T-helper 17 cell (primary cell): ENCODE results near the gene C13orf46. TPM values are rescaled to one million over a fixed set of nuclear protein-coding genes. Genes with fewer than 3 reads are reported as not detected.
A peak's percentile ranks its signal among the peaks of the same experiment; 100 is the strongest.

Experiments
- ATAC-seq: fragments of 150-1000 bp; cut with Tn5 transposase; 2 replicates; pipeline ENCODE4 v1.10.0; 2021; ENCODE audit warnings: mild to moderate bottlenecking, moderate library complexity
- DNase-seq, 3 donors: peaks; one replicate each; pipeline versions ENCODE4 v3.0.0 to v3.0.0-alpha.2; 2020 to 2021
- H3K9me3 ChIP-seq: one replicate; pipeline ENCODE4 v1.7.0; 2013; ENCODE audit warnings: low read length, mild to moderate bottlenecking; ENCODE audit not compliant: control insufficient read depth, poor library complexity, severe bottlenecking
- H3K27ac Mint-ChIP-seq: one replicate; pipeline ENCODE4 v1.8.0; 2022; ENCODE audit warnings: mild to moderate bottlenecking, moderate library complexity, mixed read lengths
- H3K27me3 Mint-ChIP-seq: one replicate; pipeline ENCODE4 v1.8.0; 2022; ENCODE audit warnings: mixed read lengths
- H3K36me3 Mint-ChIP-seq: one replicate; pipeline ENCODE4 v1.8.0; 2022; ENCODE audit warnings: low read depth, mixed read lengths
- H3K4me1 Mint-ChIP-seq: one replicate; pipeline ENCODE4 v1.8.0; 2022; ENCODE audit warnings: mild to moderate bottlenecking, mixed read lengths
- H3K4me3 Mint-ChIP-seq: one replicate; pipeline ENCODE4 v1.8.0; 2022; ENCODE audit warnings: mild to moderate bottlenecking, moderate library complexity, mixed read lengths
- total RNA-seq, 4 donors: library from RNA in 2 of 4; stranded (reverse) in 2 of 4; gene quantifications; one replicate each; pipeline ENCODE4 v1.2.3 and lab custom pipeline; 2022 to 2026

Gene C13orf46
- total RNA-seq, 2 donors from 2014 or later, result 18.6 to 22.6 TPM

DNA sequence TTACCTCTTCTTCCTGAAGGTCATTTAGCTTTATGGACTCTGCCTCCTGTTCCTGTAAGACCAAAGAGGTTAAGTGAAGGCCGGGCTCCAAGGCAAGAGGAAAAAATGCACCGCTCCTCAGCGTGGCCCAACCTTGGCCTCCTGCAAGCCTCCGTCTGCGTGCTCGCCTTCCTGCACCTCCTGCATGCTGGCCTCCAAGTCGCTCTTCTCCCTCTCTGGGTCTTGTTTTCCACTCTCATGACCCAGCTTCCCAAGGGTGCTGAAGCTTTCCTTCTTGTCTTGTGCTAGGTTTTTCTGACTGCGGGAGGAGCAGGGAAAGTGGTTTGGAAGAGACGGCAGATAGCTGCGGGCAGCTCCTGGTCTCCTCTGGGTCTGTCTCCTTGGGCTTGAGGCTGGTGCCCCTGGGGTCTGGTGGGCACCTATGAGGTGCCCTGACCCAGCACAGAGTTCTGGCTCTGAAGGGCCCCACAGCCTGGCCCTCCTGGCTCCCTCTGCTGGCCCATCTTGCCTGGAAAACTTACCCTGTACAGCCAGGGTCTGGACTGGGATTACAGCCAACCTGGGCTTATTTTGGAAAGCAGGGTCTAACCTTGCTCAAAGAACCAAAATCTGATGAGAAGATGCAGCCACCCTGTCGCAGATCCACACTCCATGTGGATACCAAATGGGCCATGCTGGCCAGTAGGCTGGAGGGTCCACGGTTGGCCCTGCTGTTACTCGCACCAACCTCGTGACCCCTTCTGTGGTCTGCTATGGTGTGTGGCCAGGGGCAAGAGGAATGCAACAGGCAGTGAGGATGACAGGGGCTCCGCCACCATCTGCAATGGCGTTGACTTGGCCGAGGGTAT is 5.2 kb downstream of the C13orf46 start:
- Mint-ChIP-seq H3K36me3 (peaks cover 2% of the 10 kb centered on the region), H3K4me3 (no peak overlapping the region), H3K27ac (no peak overlapping the region), H3K4me1 (peaks cover 4% of the 10 kb centered on the region), H3K27me3 (no peaks in the 10 kb centered on the region)
- H3K9me3 ChIP-seq, result no peaks in the 10 kb centered on the region
- DNase-seq (no peak), ATAC-seq (no peak)

DNA sequence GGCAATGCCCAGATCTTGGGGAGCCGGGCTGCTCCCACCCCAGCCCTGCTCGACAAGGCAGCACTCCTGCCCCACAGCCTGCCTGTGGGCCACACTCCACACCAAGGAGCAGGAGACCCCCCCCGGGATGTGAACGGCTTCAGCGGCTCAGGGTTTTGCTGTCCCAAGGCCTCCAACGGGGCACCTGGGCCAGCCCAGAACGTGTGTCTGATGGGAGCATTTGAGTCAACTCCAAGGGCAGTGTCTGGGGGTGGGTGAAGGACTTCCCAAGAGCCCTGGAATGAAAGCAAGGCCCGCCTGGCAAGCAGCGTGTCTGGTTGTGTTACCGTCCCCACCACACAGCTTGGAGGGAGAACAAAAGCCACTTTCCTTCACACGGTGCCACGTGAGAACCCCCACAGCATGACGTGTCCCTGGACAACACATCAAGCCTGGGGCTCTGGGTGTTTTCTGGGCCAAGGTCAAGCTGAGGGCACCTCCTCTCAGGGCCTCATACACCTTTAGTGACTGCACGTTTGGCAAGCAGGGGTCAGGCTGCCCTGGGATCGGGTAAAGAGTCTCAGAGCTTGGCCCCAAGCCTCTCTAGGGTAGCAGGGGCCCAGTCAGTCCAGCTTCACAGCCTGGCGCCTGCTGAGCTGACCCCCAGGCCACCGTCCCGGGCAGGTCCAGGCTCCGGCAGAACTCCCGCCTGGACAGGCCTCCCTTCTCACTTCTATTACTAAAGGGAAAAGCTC is 6.0 kb downstream of the C13orf46 start:
- H3K36me3 Mint-ChIP-seq, result peaks cover 2% of the 10 kb centered on the region
- H3K9me3 ChIP-seq, result no peaks in the 10 kb centered on the region
- DNase-seq, result no peak
- H3K27ac Mint-ChIP-seq, result no peak overlapping the region
- ATAC-seq, result peak; percentile 5
- no peaks in the 10 kb centered on the region for H3K27me3 Mint-ChIP-seq
- peaks cover 4% of the 10 kb centered on the region for H3K4me1 Mint-ChIP-seq
- no peak overlapping the region for H3K4me3 Mint-ChIP-seq

DNA sequence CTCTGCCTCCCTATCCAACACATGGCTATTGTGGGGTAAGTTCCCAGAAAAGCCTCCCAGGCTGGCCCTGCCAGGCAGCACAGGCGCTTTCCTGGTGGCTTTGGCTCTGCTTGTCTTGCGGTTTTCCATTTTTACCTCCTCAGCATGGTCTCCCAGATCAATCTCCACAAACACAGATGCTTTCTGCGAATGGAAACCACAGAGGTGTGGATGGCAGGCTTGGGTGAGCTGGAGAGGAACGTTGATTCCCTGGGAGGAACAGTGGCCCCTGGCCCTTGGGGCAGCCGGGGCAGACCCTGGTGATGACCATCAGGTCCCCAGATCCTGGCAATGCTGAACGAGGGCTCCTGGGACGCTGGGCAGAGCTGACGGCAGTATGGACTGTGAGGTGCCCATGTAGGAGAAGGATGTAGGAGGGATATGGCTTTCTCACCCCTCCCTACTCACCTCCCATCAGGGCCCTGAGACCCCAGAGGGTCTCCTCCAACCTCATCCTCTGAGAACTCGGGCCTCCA is 6.6 kb downstream of the C13orf46 start:
- H3K36me3 Mint-ChIP-seq, result peaks cover 2% of the 10 kb centered on the region
- no peak overlapping the region for H3K27ac Mint-ChIP-seq
- no peak for ATAC-seq
- DNase-seq, result no peak
- H3K9me3 ChIP-seq, result no peaks in the 10 kb centered on the region
- no peak overlapping the region for H3K4me3 Mint-ChIP-seq
- peaks cover 2% of the 10 kb centered on the region for H3K4me1 Mint-ChIP-seq
- H3K27me3 Mint-ChIP-seq, result no peaks in the 10 kb centered on the region

DNA sequence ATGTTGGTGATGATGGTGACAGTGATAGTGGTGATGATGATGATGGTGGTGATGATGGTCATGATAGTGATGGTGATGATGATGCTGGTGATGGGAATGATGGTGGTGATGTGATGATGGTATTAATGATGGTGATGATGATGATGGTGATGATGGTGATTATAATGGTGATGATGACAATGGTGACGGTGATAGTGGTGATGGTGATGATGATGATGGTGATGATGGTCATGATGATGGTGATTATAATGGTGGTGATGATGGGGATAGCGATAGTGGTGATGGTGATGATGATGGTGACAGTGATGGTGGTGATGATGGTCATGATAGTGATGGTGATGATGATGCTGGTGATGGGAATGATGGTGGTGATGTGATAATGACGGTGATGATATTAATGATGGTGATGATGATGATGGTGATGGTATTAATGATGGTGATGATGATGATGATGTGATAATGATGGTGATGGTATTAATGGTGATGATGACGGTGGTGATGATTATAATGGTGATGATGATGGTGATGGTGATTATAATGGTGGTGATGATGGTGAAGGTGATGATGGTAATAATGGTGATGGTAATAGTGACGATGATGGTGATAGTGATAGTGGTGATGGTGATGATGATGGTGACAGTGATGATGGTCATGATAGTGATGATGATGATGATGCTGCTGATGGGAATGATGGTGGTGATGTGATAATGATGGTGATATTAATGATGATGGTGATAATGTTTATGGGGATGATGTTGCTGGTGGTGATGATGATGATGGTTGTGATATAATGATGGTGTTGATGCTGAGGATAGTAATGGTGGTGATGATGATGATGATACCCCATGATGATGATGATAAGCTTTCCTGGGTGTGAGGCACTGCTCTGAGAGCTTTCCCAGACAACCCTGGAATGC is 7.7 kb downstream of the C13orf46 start:
- ATAC-seq, result no peak
- Mint-ChIP-seq H3K27ac (no peak overlapping the region), H3K27me3 (no peaks in the 10 kb centered on the region), H3K4me1 (no peaks in the 10 kb centered on the region), H3K36me3 (no peaks in the 10 kb centered on the region), H3K4me3 (no peak overlapping the region)
- no peak for DNase-seq
- H3K9me3 ChIP-seq, result no peaks in the 10 kb centered on the region

DNA sequence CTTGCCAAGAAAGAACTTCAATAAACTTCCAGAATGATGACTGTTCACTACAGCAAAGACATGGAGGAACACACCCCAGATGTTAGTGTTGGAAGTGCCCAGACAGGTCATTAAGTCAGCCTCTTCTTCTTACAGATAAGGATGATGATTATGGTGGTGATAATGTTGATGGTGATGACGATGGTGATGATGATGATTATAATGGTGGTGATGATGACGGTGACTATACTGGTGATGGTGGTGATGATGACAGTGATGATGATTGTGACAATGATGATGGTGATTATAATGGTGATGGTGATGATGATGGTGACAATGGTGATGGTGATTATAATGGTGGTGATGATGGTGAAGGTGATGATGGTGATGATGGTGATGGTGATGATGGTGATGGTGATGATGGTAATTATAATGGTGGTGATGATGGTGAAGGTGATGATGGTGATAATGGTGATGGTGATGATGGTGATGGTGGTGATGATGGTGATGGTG is 8.4 kb downstream of the C13orf46 start:
- Mint-ChIP-seq H3K36me3 (no peaks in the 10 kb centered on the region), H3K4me1 (no peaks in the 10 kb centered on the region), H3K27ac (no peak overlapping the region), H3K4me3 (no peak overlapping the region), H3K27me3 (no peaks in the 10 kb centered on the region)
- DNase-seq, result no peak
- H3K9me3 ChIP-seq, result no peaks in the 10 kb centered on the region
- ATAC-seq, result no peak

DNA sequence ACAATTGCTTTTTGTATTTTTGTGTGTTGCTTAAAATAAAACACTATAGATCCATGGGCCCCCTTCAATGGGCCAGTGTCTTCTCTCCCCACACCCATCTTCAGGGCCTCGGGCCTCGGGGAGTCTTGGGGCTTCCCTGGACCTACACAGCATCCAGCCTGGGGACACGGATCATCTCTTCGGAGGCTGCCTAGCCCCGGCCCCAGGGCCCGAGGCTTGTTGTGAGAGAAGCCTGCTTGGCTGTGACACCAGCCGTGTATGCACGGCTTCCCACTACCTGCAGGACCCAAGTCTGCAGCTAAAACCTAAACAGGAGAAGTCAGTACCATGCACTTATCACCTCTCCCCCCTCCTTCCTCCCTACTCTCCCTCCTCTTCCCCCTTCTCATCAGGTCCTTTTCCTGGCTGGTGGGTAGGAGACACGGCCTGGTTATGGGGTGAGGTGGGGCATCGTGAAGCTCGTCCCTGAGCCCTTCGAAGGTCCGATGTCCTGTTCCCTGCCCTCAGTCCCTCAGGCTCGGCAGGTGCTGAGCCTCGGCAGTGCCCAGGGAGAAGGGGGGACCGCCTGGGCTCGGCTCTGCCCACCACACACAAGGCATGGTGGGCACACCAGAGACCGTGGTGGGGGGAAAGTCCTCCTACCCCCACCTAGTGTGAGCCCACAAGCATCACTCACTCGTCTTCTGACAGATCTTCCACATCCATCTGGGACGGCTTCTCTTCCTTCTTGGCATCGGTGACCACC is 9.5 kb downstream of the C13orf46 start:
- Mint-ChIP-seq H3K4me3 (no peak overlapping the region), H3K27ac (no peak overlapping the region), H3K27me3 (no peaks in the 10 kb centered on the region), H3K4me1 (no peaks in the 10 kb centered on the region), H3K36me3 (no peaks in the 10 kb centered on the region)
- ATAC-seq (no peak), DNase-seq (peak in 1 of 3 donors; percentile 1)
- H3K9me3 ChIP-seq, result no peaks in the 10 kb centered on the region

DNA sequence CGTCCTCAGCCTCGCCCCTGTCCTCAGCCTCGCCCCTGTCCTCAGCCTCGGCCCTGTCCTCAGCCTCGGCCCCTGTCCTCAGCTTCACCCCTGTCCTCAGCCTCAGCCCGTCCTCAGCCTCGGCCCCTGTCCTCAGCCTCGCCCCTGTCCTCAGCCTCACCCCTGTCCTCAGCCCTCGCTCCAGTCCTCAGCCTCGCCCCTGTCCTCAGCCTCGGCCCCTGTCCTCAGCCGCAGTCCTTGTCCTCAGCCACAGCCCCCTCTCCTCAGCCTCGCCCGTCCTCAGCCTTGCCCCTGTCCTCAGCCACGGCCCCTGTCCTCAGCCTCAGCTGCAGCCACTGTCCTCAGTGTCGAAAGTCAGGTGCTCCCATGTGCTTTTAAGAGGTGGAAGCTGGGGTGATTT is 10.5 kb downstream of the C13orf46 start:
- no peaks in the 10 kb centered on the region for H3K27me3 Mint-ChIP-seq
- DNase-seq (peak in 1 of 3 donors; percentile 1), ATAC-seq (no peak)
- H3K4me3 Mint-ChIP-seq, result no peak overlapping the region
- H3K9me3 ChIP-seq, result no peaks in the 10 kb centered on the region
- no peaks in the 10 kb centered on the region for H3K4me1 Mint-ChIP-seq
- H3K36me3 Mint-ChIP-seq, result no peaks in the 10 kb centered on the region
- no peak overlapping the region for H3K27ac Mint-ChIP-seq

DNA sequence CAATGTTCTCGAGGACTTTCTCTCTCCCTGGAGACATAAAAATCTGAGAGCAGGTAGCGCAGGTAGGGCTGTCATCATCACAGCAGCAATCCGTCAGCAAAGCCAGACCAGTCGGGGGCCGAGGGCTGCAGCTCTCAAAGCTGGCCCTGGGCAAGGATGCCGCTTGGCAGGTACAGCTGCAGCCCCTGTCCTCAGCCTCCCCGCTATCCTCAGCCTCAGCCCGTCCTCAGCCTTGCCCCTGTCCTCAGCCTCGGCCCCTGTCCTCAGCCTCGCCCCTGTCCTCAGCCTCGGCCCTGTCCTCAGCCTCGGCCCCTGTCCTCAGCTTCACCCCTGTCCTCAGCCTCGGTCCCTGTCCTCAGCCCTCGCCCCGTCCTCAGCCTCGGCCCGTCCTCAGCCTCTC is 10.9 kb downstream of the C13orf46 start:
- H3K9me3 ChIP-seq, result no peaks in the 10 kb centered on the region
- Mint-ChIP-seq H3K27ac (no peak overlapping the region), H3K27me3 (no peaks in the 10 kb centered on the region), H3K36me3 (no peaks in the 10 kb centered on the region), H3K4me1 (peaks cover 2% of the 10 kb centered on the region), H3K4me3 (no peak overlapping the region)
- peak in 1 of 3 donors; percentile 2 for DNase-seq
- ATAC-seq, result no peak

DNA sequence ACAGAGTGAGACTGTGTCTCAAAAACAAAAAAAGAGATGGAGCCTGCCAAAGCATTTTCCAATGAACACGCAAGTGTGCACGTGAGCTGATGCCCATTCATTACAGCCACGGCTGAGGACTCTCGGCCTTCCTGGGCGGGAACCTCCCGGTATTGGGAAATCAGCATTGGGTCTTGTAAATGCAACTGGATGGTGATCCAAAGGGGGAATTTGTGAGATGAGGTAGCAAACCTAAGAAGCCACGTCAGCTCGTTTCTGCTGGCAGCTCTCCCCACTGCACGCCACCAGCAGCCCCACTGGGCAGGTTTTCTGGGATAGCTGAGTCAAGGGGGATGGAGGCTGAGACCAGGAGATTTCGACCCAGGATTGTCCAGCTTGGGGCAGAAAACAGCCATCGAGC is 11.5 kb downstream of the C13orf46 start:
- Mint-ChIP-seq H3K4me3 (no peak overlapping the region), H3K27me3 (no peaks in the 10 kb centered on the region), H3K4me1 (peaks cover 2% of the 10 kb centered on the region), H3K36me3 (no peaks in the 10 kb centered on the region), H3K27ac (no peak overlapping the region)
- DNase-seq (no peak), ATAC-seq (no peak)
- H3K9me3 ChIP-seq, result no peaks in the 10 kb centered on the region

DNA sequence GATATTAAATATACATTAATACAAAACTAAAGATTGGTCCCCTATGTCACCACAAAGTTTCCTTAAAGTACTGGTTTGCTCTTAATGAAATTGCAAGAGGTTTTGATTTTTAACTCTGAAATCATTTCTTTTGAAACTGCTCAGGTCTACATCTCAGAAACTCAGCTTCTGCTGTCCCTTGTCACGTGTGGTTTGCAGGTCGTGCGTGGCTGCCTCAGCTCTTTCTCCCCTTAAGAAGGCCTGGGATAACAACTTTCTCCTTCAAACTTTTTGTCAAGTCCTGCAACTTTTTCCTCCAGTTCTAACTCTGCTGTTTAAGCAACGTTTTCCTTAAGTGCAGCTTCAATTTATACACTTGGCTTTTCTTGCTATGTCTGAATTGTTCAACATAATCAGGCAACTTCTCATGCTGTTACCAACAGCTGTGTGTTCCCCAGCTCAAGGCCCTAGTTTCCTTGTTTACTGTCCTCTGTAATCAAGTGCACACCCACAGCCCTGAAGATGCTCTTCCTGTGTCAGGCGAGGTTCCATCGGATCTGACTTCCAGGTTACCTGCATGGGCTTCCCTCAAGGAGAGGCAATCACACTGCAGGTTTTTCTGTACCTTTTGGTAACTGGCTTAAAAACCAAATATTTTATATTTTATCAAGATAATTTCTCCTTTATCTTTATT is 13.5 kb downstream of the C13orf46 start:
- H3K4me3 Mint-ChIP-seq, result no peak overlapping the region
- DNase-seq, result no peak
- H3K27ac Mint-ChIP-seq, result peak overlapping the region; percentile 9
- peaks cover 5% of the 10 kb centered on the region for H3K36me3 Mint-ChIP-seq
- H3K27me3 Mint-ChIP-seq, result no peaks in the 10 kb centered on the region
- no peaks in the 10 kb centered on the region for H3K9me3 ChIP-seq
- peaks cover 2% of the 10 kb centered on the region for H3K4me1 Mint-ChIP-seq
- ATAC-seq, result no peak

DNA sequence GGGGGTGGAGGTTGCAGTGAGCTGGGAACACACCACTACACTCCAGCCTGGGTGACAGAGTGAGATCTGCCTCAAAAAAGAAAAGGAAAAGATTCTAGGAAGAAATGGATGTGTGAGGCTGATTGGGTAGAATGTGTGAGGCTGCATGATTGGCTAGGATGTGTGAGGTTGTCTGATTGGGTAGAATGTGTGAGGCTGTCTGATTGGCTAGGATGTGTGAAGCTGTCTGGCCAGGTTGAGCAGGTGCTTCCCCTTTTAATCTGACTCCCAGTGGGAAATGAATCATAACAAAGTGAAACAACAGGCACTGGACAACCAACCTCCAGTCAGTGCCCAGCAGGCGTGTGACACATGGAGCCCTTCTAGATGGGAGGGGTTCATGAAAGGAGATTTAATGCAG is 14.7 kb downstream of the C13orf46 start:
- DNase-seq, result no peak
- no peak for ATAC-seq

DNA sequence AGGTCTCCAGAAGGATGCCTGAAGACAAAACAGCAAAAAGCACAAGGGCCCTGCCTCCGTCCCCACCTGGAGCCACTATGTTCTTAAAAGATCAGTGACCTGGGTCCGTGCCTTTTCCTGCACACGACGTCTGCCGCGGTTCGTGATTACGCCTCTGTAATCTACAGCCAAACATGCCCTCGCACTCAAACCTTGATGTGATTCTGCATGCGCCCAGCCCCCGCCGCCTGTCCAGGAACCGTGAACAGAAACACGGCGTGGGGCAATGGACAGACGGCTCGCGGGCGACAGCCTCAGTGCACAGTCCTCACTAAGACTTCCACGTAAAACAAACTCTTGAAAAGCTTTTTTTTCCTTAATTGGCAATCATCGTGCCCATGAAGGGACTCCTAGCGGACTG is 15.5 kb downstream of the C13orf46 start:
- no peaks in the 10 kb centered on the region for H3K27me3 Mint-ChIP-seq
- no peak overlapping the region for H3K27ac Mint-ChIP-seq
- no peak overlapping the region for H3K4me3 Mint-ChIP-seq
- peaks cover 10% of the 10 kb centered on the region for H3K36me3 Mint-ChIP-seq
- DNase-seq (no peak), ATAC-seq (no peak)
- H3K9me3 ChIP-seq, result no peaks in the 10 kb centered on the region
- peaks cover 2% of the 10 kb centered on the region for H3K4me1 Mint-ChIP-seq

More for the DNA sequence above, 14.7 kb downstream of the C13orf46 start:
- Mint-ChIP-seq H3K27ac (no peak overlapping the region), H3K4me3 (peak overlapping the region; percentile 2), H3K27me3 (no peaks in the 10 kb centered on the region), H3K36me3 (peaks cover 10% of the 10 kb centered on the region), H3K4me1 (peaks cover 2% of the 10 kb centered on the region)
- no peaks in the 10 kb centered on the region for H3K9me3 ChIP-seq
